HG03060 (cell line): ENCODE measurements around the gene TNFRSF4.

Source experiments
- ATAC-seq: cut with Tn5 transposase; IDR thresholded peaks from one replicate; pipeline ENCODE4 v1.9.1; 2021; ENCODE audit warnings: low read depth, moderate number of reproducible peaks; ENCODE audit not compliant: unreplicated experiment

TNFRSF4 gene

GRCh38 chr1:1245817-1246576 is 32.0 kb upstream of the TNFRSF4 start:
- ATAC-seq: no peak

- ATAC-seq: no peak
Observed at GRCh38 chr1:1245178-1245816, 31.3 kb upstream of the TNFRSF4 start.

- ATAC-seq: no peak
Observed at GRCh38 chr1:1244192-1244811, 30.3 kb upstream of the TNFRSF4 start.

GRCh38 chr1:1243807-1244191 is 29.8 kb upstream of the TNFRSF4 start:
- ATAC-seq: no peak

- ATAC-seq: no peak
Observed at GRCh38 chr1:1243266-1243660, 29.3 kb upstream of the TNFRSF4 start.

GRCh38 chr1:1242461-1243265 is 28.7 kb upstream of the TNFRSF4 start:
- no peak for ATAC-seq

- ATAC-seq: no peak
Observed at GRCh38 chr1:1241588-1242219, 27.8 kb upstream of the TNFRSF4 start.

- no peak for ATAC-seq
Observed at GRCh38 chr1:1240822-1241587, 27.1 kb upstream of the TNFRSF4 start.

GRCh38 chr1:1240348-1240732 is 26.4 kb upstream of the TNFRSF4 start:
- ATAC-seq: no peak

GRCh38 chr1:1239614-1240347 is 25.8 kb upstream of the TNFRSF4 start:
- ATAC-seq: no peak

- no peak for ATAC-seq
Observed at GRCh38 chr1:1239227-1239613, 25.3 kb upstream of the TNFRSF4 start.

- ATAC-seq: no peak
Observed at GRCh38 chr1:1238702-1239178, 24.8 kb upstream of the TNFRSF4 start.

GRCh38 chr1:1237874-1238701 is 24.1 kb upstream of the TNFRSF4 start:
- no peak for ATAC-seq

GRCh38 chr1:1236945-1237873 is 23.3 kb upstream of the TNFRSF4 start:
- ATAC-seq: no peak

GRCh38 chr1:1236176-1236763 is 22.3 kb upstream of the TNFRSF4 start:
- ATAC-seq: no peak

GRCh38 chr1:1235016-1235744 is 21.2 kb upstream of the TNFRSF4 start:
- no peak for ATAC-seq
